ENCODE data around the gene GRIN1.

DNA sequence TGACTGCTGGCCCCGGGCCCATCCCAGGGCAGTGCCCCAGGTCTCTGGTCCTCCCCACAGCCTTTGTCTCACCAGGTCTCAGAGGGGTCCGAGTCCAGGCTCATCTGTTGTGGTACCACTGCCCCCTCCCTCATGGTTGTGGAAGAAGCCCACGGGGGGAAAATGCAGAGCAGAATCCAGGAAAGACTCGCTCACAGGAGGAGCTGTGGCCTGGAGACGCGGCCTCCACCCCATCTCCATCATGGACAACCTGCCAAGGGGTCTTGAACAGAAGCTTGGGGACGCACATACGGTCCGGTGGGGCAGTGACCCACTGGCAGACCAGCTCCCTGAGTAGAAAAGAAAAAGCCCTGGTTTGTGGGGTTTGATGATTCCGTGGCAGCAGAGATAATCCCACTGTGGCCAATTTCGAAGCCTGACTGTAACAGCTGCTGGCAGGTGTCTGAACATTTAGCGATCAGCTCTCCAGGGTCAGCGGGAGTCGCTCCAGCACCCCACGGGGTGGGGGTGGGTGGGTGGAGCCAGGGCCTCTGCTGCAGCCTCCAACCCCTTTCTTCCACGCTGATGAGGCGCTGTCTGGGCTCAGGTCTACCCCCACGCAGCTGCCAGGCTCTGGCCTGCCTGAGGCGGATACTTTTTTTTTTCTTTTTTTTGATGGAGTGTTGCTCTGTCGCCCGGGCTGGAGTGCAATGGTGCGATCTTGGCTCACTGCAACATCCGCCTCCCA lies 1.9 kb upstream of the GRIN1 start:
- TF ChIP-seq, protein P1, sequence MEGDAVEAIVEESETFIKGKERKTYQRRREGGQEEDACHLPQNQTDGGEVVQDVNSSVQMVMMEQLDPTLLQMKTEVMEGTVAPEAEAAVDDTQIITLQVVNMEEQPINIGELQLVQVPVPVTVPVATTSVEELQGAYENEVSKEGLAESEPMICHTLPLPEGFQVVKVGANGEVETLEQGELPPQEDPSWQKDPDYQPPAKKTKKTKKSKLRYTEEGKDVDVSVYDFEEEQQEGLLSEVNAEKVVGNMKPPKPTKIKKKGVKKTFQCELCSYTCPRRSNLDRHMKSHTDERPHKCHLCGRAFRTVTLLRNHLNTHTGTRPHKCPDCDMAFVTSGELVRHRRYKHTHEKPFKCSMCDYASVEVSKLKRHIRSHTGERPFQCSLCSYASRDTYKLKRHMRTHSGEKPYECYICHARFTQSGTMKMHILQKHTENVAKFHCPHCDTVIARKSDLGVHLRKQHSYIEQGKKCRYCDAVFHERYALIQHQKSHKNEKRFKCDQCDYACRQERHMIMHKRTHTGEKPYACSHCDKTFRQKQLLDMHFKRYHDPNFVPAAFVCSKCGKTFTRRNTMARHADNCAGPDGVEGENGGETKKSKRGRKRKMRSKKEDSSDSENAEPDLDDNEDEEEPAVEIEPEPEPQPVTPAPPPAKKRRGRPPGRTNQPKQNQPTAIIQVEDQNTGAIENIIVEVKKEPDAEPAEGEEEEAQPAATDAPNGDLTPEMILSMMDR (IDR thresholded peaks at IDR 0.05) = no peak
- no peak for TF ChIP-seq ZFX (IDR thresholded peaks at IDR 0.05; ENCODE audit: borderline replicate concordance)

Measured in 22Rv1 (cell line).